Small intestine (tissue), 7 donors: ENCODE results near the gene BCL10. TPM values are rescaled to one million over a fixed set of nuclear protein-coding genes. Genes with fewer than 3 reads are reported as not detected.

Source experiments
- DNase-seq, 2 donors: peaks; one replicate each; pipeline versions ENCODE4 v3.0.0 to v3.0.0-alpha.2; 2013
- FAIRE-seq: peaks from 2 replicates; lab custom pipeline; 2012; peaks lifted over from hg19 to GRCh38; lab: Jason Lieb, UNC
- H3K27ac ChIP-seq, 3 donors: one replicate each; pipeline ENCODE4 v1.5.1; 2013; ENCODE audit warnings: low read length in 2 of 3, mild to moderate bottlenecking in 2 of 3, control low read depth in 1 of 3, inconsistent platforms in 1 of 3, low read depth in 1 of 3, moderate library complexity in 1 of 3
- H3K27me3 ChIP-seq, 3 donors: one replicate each; pipeline ENCODE4 v1.6.1; 2013; ENCODE audit warnings: low read length in 3 of 3, inconsistent platforms in 1 of 3; ENCODE audit not compliant: control insufficient read depth in 3 of 3, insufficient read depth in 3 of 3
- H3K36me3 ChIP-seq, 3 donors: one replicate each; pipeline ENCODE4 v1.6.1; 2013; ENCODE audit warnings: low read length in 3 of 3, inconsistent platforms in 1 of 3, low read depth in 1 of 3, mild to moderate bottlenecking in 1 of 3, moderate library complexity in 1 of 3; ENCODE audit not compliant: control insufficient read depth in 3 of 3, insufficient read depth in 2 of 3
- H3K4me1 ChIP-seq, 3 donors: one replicate each; pipeline ENCODE4 v1.6.1; 2013; ENCODE audit warnings: low read length in 2 of 3, inconsistent platforms in 1 of 3, low read depth in 1 of 3, mild to moderate bottlenecking in 1 of 3, moderate library complexity in 1 of 3; ENCODE audit not compliant: control insufficient read depth in 3 of 3, insufficient read depth in 2 of 3
- H3K4me3 ChIP-seq, 3 donors: one replicate each; pipeline ENCODE4 v1.5.1; 2013; ENCODE audit warnings: low read length in 3 of 3, control low read depth in 1 of 3, inconsistent platforms in 1 of 3, low read depth in 1 of 3, mild to moderate bottlenecking in 1 of 3, moderate library complexity in 1 of 3
- H3K9me3 ChIP-seq, 2 donors: one replicate each; pipeline ENCODE4 v1.6.1; 2013; ENCODE audit warnings: low read depth in 1 of 2, low read length in 1 of 2; ENCODE audit not compliant: control insufficient read depth in 2 of 2, insufficient read depth in 1 of 2
- WGBS, 3 donors: extraction: QIAGEN DNeasy Blood & Tissue Kit; methylation state at CpG; one replicate each; pipeline ENCODE4 v1.1.7; 2013; 5-methylcytosine and 5-hydroxymethylcytosine counted together
- polyA plus RNA-seq, 4 donors: library from polyadenylated mRNA; stranded (reverse) in 3 of 4; unstranded in 1 of 4; fragments of 200-250 nt in 3 of 4; fragments of 120-200 nt in 1 of 4; gene quantifications; one replicate each; pipeline versions ENCODE4 v1.2.1 to v1.2.3, GENCODE V29; 2013
- donor health status: healthy with polysubstance abuse.
- donor health status: control.
- donor health status: control.
- donor health status: Bipolar disorder and iron deficiency.
- donor health status: healthy.

Gene BCL10
- polyA plus RNA-seq, 4 donors: 16.3 to 31.2 (median 17.8) TPM

- WGBS, 3 donors: 49 to 77% (median 74%) methylated on average over 7 of the region's 7 CpGs
- Histone ChIP-seq H3K4me3 (no peak overlapping the region), H3K36me3 (no peaks in the 10 kb centered on the region), H3K27ac (peak overlapping the region in 1 of 3 donors; percentile 24), H3K4me1 (peaks cover 0 to 16% (median 2%) of the 10 kb centered on the region in 3 donors), H3K9me3 (peaks cover 0 to 5% of the 10 kb centered on the region in 2 donors), H3K27me3 (no peaks in the 10 kb centered on the region)
- DNase-seq: peak in 1 of 2 donors; percentile 17
- FAIRE-seq: no peak
Observed at GRCh38 chr1:85220756-85221201, 55.7 kb downstream of the BCL10 start.

GRCh38 chr1:85219853-85220610, 56.4 kb downstream of the BCL10 start:
- H3K27me3 ChIP-seq: no peaks in the 10 kb centered on the region
- DNase-seq (no peak), FAIRE-seq (no peak)
- H3K4me1 ChIP-seq: peaks cover 0 to 9% (median 0%) of the 10 kb centered on the region in 3 donors
- H3K9me3 ChIP-seq: peaks cover 0 to 5% of the 10 kb centered on the region in 2 donors
- H3K4me3 ChIP-seq: no peak overlapping the region
- no peaks in the 10 kb centered on the region for H3K36me3 ChIP-seq
- WGBS, 3 donors: 58 to 83% (median 75%) methylated on average over 2 of the region's 2 CpGs
- H3K27ac ChIP-seq: peak overlapping the region in 1 of 3 donors; percentile 14

GRCh38 chr1:85216697-85217096, 59.7 kb downstream of the BCL10 start:
- FAIRE-seq: no peak
- H3K36me3 ChIP-seq: no peaks in the 10 kb centered on the region
- H3K4me1 ChIP-seq: no peaks in the 10 kb centered on the region
- no peaks in the 10 kb centered on the region for H3K27me3 ChIP-seq
- no peak overlapping the region for H3K27ac ChIP-seq
- no peaks in the 10 kb centered on the region for H3K9me3 ChIP-seq
- no peak overlapping the region for H3K4me3 ChIP-seq
- DNase-seq: no peak

Other genes starting within 250 kb of the BCL10 start
- gene MCOLN3, start 228.1 kb downstream of the BCL10 start, polyA plus RNA-seq: 100 to 1,000 TPM in 1 of 4 donors, 1 to 10 TPM in 3; 1.2 to 192 (median 2.6) TPM
- 1 to 10 TPM; 1.4 to 6.3 (median 1.9) TPM for gene SYDE2, start 75.6 kb downstream of the BCL10 start, polyA plus RNA-seq
- gene C1orf52, start 17.0 kb downstream of the BCL10 start, polyA plus RNA-seq: 10 to 100 TPM; 15.9 to 35.6 (median 18.5) TPM
- 100 to 1,000 TPM in 1 of 4 donors, 10 to 100 TPM in 3; 21.9 to 130 (median 46.7) TPM for gene DDAH1, start 188.5 kb upstream of the BCL10 start, polyA plus RNA-seq